GM03348 (cell line): ENCODE measurements around the gene TEF.

Experiments
- DNase-seq: peaks from one replicate; pipeline ENCODE4 v3.0.0; 2012; ENCODE audit warnings: low spot score

TEF gene

GRCh38 chr22:41354979-41355378, 26.8 kb upstream of the TEF start:
- no peak for DNase-seq

DNA sequence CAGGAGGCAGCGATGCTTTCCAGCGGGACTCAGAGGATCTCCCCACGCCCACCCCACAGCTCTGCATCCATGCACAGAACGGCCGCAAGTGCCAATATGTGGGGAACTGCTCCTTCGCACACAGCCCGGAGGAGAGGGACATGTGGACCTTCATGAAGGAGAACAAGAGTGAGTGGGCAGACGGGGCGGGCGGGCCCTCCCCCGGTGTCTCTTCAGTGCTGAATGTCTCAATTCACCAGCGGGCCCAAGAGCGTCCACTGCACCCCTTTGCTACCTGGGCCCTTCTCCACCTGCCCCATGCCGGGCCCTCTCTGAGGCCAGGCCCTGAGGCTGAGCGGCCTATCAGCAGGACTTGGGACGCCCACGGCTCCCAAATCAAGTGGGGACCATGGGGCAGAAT, 25.8 kb upstream of the TEF start:
- DNase-seq, result no peak

DNA sequence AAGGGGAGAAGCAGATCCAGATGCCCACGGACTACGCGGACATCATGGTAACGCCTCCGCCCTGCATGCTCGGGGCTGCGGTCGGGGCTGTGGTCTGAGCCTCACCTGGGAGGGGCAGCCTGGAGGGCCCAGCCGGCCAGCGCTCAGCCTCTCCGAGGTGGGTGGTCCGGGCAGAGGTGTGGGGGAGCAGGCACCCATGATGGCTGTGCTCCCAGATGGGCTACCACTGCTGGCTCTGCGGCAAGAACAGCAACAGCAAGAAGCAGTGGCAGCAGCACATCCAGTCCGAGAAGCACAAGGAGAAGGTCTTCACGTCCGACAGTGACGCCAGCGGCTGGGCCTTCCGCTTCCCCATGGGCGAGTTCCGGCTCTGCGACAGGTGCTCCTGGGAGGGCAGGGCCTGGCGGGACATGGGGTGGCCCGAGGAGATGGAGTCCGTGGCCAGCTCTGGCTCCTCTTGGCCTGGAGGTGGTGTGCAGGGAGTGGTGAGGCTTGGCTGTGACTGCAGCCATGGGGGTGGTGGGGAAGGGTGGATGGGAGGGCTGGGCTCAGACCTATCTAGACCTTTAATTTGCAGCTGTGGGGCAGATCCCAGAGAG, 25.2 kb upstream of the TEF start:
- DNase-seq, result no peak

- DNase-seq, result no peak
Observed at GRCh38 chr22:41357191-41357590, 24.6 kb upstream of the TEF start.

DNA sequence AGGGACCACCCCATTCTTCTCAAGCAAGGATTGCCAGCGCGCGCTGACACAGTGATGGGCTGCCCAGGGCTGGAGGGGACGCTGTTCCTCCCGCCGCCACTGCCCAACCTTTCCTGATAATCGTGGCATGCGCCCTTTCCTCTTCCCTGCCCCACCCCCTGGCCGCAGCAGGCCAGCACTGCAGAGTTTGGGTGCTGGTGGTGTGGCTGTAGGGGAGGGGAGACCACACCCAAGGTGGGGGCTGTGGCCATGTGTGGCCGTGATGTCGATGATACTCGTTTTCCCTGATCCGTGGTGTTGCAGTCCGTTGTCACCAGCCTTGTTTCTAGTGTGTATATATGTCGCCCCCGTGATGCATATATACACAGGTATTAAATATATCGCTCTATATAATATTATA, 22.8 kb upstream of the TEF start:
- no peak for DNase-seq

DNA sequence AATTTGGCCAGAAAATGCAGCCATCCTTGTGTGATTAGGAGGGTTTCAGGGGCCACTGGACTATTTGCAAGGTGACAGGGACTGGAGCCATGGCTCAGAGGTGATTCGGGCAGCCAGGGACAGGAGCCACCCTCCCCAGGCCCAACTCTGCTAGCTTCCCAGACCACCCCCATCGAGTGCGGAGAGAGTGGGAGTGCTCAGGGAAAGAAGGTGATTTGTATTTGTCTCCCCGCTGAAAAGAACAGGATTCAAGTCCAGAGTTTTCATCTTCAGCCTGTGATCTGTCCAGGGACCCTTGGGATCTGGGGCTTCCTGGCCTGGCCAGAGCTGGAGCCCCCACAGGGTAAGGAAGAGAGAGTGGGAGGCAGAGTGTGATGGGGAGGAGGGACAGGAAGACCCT, 22.4 kb upstream of the TEF start:
- DNase-seq, result no peak

DNA sequence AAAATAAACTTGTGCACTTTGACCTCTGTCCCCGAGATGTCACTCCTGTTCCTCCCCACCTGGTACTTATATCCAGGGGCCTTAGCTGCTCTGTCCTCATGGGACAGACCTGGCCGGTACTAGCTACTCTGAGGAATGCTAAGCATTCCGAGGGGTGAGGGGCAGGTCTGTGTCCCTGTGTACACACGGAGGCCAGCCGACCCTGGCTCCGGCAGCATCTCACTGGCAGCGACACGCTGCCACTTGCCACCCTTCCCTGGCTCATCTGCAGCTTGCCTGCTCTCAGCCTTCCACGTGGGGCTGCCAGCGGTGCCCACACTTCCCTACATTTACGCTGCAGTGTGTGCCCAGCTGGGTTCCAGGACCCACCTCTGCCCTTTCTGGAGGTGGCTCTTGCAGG, 21.6 kb upstream of the TEF start:
- DNase-seq, result no peak

DNA sequence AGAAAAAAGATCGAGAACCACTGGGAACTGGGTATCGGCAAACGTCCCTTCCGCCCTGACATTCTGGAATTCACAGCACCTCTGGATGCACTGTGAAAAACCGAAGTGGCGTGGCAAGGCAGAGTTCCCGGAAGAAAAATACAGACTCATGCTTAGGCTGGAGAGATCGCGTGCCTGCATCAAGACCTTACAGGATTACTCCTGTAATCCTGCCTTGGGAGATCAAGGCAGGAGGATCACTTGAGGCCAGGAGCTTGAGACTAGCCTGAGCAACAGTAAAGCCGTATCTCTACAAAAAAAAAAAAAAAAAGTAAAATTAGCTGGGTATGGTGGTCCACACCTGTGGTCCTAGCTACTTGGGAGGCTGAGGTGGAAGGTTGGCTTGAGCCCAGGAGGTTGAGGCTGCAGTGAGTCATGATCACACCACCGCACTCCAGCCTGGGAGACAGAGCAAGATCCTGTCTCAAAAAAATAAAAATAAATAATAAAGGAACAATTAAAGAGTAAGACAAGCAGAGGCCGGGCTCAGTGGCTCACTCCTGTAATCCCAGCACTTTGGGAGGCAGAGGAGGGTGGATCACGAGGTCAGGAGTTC, 19.9 kb upstream of the TEF start:
- DNase-seq, result no peak

DNA sequence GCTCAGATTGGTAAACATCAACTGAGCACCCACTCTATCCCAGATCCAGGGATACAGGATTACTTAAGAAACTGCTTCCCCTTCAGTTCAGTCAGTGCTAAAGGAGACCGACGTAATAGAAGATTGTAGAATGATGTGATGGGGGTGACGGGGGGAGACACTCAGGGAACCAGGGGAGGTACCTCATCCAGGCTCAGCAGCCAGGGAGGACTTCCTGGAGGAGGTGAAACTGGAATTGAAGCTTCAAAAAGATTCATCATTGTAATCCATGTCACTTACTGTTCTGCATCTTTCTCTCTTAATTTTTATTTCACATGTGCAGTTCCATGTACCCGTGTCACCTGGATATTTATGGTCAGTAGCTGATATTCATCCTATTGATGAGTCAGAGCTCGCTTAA, 19.1 kb upstream of the TEF start:
- DNase-seq, result no peak

DNA sequence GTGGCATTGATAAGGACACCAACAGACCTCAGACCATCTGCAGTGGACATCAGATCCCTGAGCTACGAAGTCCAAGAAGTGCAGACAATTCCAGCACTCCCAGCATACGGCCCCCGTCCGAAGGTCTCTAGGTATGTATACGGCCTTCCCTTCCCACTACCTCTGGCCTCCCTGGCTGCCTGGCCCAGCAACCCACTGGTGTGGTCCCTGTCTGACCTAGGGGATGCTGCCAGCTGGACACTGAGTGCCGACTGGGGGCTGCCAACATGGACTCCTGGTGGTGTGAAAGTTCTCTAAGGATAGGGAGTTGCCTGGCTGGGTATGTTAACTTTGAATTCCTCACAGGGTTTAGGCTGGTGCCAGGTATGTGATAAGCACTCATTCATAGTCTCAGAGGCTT, 17.5 kb upstream of the TEF start:
- no peak for DNase-seq

DNA sequence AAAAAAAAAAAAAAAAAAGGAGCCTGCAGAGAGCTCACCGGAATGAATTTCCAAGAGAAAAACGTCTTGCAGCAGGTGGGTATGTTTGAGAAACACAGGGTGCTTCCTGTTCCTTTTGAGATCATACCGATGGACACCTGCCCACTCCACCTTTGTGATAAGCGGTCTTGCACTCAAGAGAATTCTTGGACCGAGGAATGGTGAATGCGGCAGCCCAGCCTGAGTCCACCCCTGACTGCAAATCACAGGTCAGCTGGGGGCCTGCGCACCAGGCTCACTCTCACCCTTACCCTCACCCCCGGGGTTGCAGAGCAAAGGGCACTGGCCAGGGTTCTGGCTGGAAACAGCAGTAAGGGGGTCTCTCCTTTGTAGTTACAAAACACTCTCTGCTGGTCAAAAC, 16.8 kb upstream of the TEF start:
- DNase-seq, result no peak

- DNase-seq, result no peak
Observed at GRCh38 chr22:41365425-41365824, 16.3 kb upstream of the TEF start.

GRCh38 chr22:41366323-41367029, 15.3 kb upstream of the TEF start:
- DNase-seq, result no peak

DNA sequence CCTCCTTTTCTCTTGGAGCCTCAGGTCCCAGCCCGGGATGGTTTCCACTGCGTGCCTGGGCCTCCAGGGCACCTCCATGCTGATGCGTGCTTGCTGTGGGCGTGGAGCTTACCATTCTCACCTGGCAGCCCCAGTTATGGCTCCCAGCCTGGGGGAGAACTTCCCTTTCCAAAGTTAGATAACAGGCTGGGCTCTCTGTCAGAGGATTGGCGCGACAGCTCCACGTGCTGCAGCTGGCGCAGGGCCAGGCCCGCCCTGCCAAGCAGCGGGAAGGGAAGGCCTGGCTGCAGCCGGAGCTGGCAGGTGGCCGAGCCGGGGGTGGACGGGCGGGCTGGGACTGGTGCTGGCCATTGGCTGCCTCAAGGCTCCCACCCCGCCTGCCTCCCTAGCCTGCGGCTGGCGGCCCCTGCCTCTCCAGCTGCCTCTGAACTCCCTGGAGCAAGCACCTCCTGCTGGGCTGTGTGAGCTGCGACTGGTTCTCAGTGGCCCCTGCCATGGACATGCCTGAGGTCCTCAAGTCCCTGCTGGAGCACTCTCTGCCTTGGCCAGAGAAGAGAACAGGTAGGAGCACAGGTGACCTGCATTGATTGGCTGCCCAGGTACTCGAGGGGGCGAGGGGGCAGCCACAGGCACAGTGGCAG, 14.6 kb upstream of the TEF start:
- DNase-seq, result peak; percentile 98

DNA sequence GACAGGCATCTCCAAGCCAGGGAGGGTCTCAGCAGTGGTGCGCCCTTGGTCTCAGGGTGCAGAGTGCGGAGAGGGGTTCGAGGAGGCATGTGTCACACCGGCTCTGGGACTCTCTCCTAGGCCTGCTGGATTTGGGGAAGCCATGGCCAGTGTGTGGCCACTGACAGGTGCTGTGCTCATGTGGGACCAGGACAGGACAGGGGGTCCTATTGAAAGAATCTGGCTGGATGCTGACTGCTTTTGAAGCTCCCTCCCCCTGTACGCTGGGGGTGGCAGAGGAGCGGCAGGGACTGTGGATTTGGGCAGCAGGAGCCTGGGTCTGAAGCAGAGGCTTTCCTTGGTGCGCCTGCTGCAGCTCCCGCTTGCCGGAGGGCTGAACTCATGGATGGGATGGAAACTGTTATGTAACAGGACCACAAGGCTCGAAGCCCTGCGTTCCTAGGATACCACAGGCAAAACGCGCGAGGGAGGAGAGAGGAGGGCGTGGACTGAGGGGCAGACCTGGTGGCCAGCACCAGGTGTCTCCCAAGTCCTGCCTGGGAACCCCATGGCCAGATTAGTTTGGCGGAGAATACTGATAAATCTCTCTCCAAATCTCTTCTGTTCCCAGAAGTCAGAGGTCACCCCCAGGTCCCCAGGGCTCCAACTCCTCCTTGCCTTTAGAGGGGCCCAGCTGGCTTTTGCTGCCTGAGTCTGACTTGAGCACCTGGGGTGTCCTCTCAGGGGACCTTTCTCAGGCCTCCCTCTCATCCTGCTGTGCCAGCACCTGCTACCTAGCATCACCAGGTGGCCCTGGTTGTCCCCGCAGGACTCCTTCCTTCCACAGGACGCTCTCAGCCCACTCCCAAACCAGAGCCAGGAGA, 13.8 kb upstream of the TEF start:
- peak; percentile 75 for DNase-seq

DNA sequence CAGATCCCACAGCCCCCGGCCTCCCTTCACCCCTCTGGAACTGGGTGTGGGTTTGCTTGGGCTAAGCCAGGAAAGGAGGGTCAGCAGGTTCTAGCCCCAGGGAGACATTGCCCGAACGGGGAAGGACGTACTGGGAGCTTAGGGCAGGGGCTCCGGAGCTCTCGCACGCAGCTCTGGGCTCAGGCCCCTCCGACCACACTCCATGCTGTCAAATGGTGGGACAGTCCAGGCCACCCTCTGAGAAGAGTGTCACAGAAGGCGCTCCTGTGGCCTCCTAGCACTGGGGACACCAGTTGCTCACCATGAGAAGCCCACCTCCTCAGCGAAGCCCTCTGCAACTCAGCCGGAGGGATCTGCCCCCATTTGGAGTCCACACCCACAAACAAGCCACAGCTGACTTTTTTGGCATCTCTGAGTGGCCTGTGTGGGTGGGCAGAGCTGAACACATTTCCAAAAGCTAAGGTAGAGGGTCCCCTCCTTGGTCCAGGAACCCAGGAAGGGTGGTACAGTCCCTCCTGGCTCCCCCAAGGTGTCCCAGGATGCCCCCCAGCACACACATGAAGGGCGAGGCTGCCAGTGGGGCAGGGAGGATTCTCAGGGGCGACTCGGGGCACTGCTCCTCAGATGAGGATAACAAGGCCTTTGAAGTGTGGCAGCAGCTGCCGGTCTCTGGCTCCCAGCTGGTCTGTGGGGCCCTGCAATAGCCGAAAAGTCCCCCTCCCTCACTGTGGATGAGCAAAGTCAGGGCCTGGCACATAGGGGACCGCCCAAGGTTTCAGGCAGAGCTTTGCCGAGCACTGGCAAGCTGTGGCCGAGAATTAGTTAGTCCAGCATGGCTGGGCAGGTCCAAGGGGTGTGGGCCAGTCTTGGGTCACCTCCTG, 13.0 kb upstream of the TEF start:
- no peak for DNase-seq

DNA sequence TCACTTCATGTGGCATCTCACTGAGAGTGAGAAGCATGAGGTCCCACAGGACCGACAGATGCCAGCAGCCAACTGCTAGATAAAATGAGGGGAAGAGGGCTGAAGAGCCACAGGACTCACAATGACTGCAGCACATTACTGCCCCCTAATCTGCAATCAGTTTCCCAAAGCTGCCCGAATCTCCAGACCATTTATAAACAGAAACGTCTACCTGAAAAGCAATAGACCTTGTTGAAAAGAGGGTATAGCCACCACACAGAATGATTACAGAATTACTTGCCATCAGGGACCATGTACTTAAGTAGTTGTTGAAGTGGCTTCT, 12.4 kb upstream of the TEF start:
- DNase-seq, result no peak

- DNase-seq, result no peak
Observed at GRCh38 chr22:41369837-41370236, 11.9 kb upstream of the TEF start.

- no peak for DNase-seq
Observed at GRCh38 chr22:41377846-41378245, 3.9 kb upstream of the TEF start.

- DNase-seq, result peak; percentile 89
Observed at GRCh38 chr22:41380993-41381328, 781 bp upstream of the TEF start.

- peak; percentile 93 for DNase-seq
Observed at GRCh38 chr22:41382098-41382578, 396 bp downstream of the TEF start.
